KOPT-K1 (cell line): Measurements from ENCODE around the gene MKNK2.
A peak's percentile ranks its signal among the peaks of the same experiment; 100 is the strongest.
"Not testable (repeated sequence)": the region's sequence is repeated elsewhere in the genome, so short reads cannot be mapped to it uniquely, and the experiment has no call there.

Experiments
- H3K27ac ChIP-seq: fragments of 200-600 bp; sonication (generic); 2 replicates; pipeline ENCODE4 v1.5.1; 2016; ENCODE audit warnings: antibody characterized with exemption, mild to moderate bottlenecking, low read depth, low read length; ENCODE audit not compliant: poor library complexity, severe bottlenecking
- H3K36me3 ChIP-seq: fragments of 200-600 bp; sonication (generic); 2 replicates; pipeline ENCODE4 v1.5.1; 2017; ENCODE audit warnings: antibody characterized with exemption, mild to moderate bottlenecking, low read length, moderate library complexity; ENCODE audit not compliant: insufficient read depth
- H3K9me3 ChIP-seq: fragments of 200-600 bp; sonication (generic); 2 replicates; pipeline ENCODE4 v1.5.1; 2017; ENCODE audit warnings: antibody characterized with exemption, low read length, mild to moderate bottlenecking; ENCODE audit not compliant: insufficient read depth, poor library complexity, severe bottlenecking

MKNK2 gene

GRCh38 chr19:2036424-2036823, 14.6 kb downstream of the MKNK2 start:
- no peaks in the 10 kb centered on the region for H3K9me3 ChIP-seq
- no peak overlapping the region for H3K27ac ChIP-seq
- H3K36me3 ChIP-seq: peaks cover 32% of the 10 kb centered on the region

GRCh38 chr19:2035590-2035991, 15.5 kb downstream of the MKNK2 start:
- H3K36me3 ChIP-seq: peaks cover 23% of the 10 kb centered on the region
- no peak overlapping the region for H3K27ac ChIP-seq
- no peaks in the 10 kb centered on the region for H3K9me3 ChIP-seq

- Histone ChIP-seq H3K36me3 (peaks cover 17% of the 10 kb centered on the region), H3K9me3 (no peaks in the 10 kb centered on the region), H3K27ac (no peak overlapping the region)
Observed at GRCh38 chr19:2034729-2035589, 16.1 kb downstream of the MKNK2 start.

- not testable (repeated sequence) for H3K9me3 ChIP-seq, H3K27ac ChIP-seq
- H3K36me3 ChIP-seq: peaks cover 10% of the 10 kb centered on the region
Observed at GRCh38 chr19:2034253-2034652, 16.8 kb downstream of the MKNK2 start.

- H3K27ac ChIP-seq: no peak overlapping the region
- no peaks in the 10 kb centered on the region for H3K9me3 ChIP-seq
- H3K36me3 ChIP-seq: peaks cover 6% of the 10 kb centered on the region; the same call in 1 of the 2 replicates
Observed at GRCh38 chr19:2033825-2034159, 17.3 kb downstream of the MKNK2 start.

GRCh38 chr19:2033115-2033824, 17.8 kb downstream of the MKNK2 start:
- Histone ChIP-seq H3K27ac (no peak overlapping the region), H3K9me3 (no peaks in the 10 kb centered on the region), H3K36me3 (peaks cover 6% of the 10 kb centered on the region; the same call in 1 of the 2 replicates)

DNA sequence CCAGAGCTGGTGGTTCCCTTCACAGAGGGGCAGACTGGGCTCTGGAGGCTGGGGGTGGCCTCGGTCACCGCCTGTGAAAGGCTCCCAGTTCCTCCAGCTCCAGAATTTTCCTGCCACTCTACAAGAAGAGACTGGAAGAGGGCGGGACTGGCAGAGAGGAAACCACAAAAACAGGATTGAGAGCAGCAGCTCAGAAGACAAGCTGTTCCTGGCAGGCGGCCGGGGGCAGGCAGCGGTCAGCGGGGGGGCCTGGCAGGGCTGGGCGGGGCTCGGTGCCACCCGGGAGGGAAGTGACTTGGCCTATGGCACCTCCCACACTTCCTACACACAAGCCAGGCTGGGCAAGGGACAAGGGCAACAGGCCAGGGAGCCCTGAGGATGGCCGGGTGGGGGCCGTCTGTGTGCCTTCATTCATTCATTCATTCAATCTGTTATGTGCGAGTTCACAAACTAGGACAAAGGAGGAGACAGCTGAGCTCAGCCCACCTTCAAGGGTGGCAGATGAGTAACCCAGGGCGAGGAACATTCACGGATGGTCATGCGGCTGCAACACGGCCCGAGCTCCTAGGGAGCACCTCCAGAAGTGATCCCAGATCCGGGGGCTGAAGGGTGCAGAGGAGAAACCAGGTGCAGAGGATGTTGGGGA, 18.6 kb downstream of the MKNK2 start:
- Histone ChIP-seq H3K36me3 (no peaks in the 10 kb centered on the region), H3K9me3 (no peaks in the 10 kb centered on the region), H3K27ac (no peak overlapping the region)

GRCh38 chr19:2027361-2027760, 23.7 kb downstream of the MKNK2 start:
- H3K27ac ChIP-seq: no peak overlapping the region
- no peaks in the 10 kb centered on the region for H3K9me3 ChIP-seq
- H3K36me3 ChIP-seq: no peaks in the 10 kb centered on the region

DNA sequence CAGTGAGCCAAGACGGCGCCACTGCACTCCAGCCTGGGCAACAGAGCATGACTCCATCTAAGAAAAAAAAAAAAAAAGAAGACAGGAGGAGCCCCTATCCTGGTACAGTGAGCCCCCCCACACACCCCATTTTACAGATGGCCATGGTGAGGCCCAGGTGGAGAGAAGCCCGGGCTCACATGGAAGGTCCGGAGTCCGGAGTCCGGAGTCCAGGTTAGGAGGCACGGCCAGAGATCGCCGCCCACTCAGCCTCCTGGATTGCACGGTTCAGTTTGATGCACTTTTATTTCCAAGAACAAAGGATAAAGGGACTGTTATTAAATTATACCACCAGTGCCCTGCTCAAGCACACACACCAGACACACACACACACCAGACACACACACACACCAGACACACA, 24.3 kb downstream of the MKNK2 start:
- Histone ChIP-seq H3K36me3 (no peaks in the 10 kb centered on the region), H3K9me3 (no peaks in the 10 kb centered on the region), H3K27ac (no peak overlapping the region)

- Histone ChIP-seq H3K9me3 (no peaks in the 10 kb centered on the region), H3K27ac (no peak overlapping the region), H3K36me3 (no peaks in the 10 kb centered on the region)
Observed at GRCh38 chr19:2022289-2022688, 28.8 kb downstream of the MKNK2 start.

DNA sequence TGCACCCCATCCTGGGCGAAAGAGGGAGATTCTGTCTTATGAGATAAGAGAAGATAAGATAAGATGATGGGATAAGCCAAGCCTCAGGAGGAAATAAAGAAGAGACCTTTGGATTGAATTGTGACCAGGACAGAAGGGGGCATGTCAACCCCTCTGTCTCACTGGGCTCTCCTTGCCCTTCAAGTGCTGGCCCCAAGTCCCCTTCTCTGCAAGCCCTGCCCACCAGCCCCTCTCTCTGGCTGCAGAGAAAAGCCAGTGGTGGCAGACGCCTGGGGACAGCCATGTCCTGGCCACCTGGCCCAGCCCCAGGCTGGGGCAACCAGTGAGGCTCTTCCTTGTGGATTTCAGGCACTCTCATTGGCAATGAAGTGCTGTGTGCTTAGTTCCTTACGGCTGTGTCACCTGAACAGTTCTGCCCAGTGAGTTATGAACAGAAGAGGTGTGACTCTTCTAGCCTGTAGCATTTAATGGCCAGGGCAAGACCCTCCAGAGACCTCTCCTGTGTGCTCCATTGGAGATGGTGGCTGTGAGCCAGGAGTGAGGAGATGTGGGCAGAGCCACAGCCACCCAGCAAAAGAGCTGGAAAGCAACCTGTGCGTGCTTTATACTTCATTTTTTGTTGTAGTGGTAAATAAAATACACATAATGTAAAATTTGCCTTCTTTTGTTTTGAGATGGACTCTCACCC, 29.4 kb downstream of the MKNK2 start:
- H3K36me3 ChIP-seq: no peaks in the 10 kb centered on the region
- no peak overlapping the region for H3K27ac ChIP-seq
- no peaks in the 10 kb centered on the region for H3K9me3 ChIP-seq

- H3K36me3 ChIP-seq: no peaks in the 10 kb centered on the region
- no peak overlapping the region for H3K27ac ChIP-seq
- H3K9me3 ChIP-seq: no peaks in the 10 kb centered on the region
Observed at GRCh38 chr19:2018752-2019151, 32.3 kb downstream of the MKNK2 start.

DNA sequence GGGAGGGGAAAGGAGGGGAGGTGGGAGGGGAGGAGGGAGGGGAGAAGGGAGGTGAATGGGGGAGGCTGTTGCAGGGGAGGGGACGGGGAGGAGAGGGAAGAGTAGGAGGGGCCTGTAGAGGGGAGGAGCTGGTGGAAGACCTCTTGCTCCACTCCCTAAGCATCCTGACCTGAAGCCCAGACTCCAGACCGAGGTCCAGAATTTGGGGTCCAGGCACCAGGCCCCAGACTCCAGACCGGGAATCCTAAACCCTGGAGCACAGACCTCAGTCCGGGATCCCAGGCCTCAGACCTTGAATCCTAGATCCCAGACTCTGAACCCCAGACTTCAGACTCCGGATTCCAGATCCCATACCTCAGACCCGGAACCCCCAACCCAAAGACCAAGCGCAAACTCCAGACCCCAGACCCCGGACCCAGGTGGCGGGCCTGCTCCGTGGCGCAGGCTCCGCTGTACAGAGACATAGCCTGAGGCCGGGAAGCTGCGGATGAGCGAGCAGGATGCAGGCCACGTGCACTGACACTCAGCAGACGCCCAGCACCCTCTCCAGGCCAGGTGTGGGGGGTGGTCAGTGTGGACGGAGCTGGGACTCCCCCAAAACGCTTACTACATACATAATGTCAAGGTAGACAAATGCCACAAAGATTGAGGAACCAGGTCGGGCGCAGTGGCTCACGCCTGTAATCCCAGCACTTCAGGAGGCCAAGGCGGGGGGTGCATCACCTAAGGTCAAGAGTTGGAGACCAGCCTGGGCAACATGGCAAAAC, 34.8 kb downstream of the MKNK2 start:
- no peaks in the 10 kb centered on the region for H3K9me3 ChIP-seq

DNA sequence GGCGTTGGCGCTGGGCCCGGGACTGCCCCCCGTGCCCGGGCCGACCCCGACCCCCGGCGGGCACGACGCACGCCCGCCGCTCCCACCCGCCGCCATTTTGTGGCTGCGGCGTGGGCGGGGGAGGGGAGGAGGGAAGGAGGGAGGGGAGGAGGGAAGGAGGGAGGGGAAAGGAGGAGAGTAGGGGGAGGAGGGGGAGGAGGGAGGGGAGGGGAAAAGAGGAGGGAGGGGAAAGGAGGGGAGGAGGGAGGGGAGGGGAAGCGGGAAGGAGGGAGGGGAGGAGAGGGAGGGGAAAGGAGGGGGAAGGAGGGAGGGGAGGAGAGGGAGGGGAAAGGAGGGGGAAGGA, 35.5 kb downstream of the MKNK2 start, which contains the start of gene BTBD2:
BTBD2 (minus strand) TSS at position 107 of the 343 bp plus-strand sequence; CDS start at position 96, 11 bp downstream.
- H3K27ac ChIP-seq: peak within 1 kb of the TSS; percentile 68
- no peaks in the 10 kb centered on the region for H3K9me3 ChIP-seq

More for the DNA sequence above, 34.8 kb downstream of the MKNK2 start:
- Histone ChIP-seq H3K27ac (peak overlapping the region; percentile 49), H3K36me3 (peaks cover 16% of the 10 kb centered on the region; the same call in 1 of the 2 replicates)

More for the DNA sequence above, 35.5 kb downstream of the MKNK2 start, which contains the start of gene BTBD2:
- peaks cover 20% of the 10 kb centered on the region; the same call in 1 of the 2 replicates for H3K36me3 ChIP-seq
